ENCODE results near the gene EID3. TPM values are rescaled to one million over a fixed set of nuclear protein-coding genes. Genes with fewer than 3 reads are reported as not detected.

The EID3 gene
- total RNA-seq, 1 donor from 2014 or later = 6.2 TPM

GRCh38 chr12:104310751-104311633, 7.5 kb downstream of the EID3 start:
- TF ChIP-seq CTCF (IDR thresholded peaks at IDR 0.05) = no peak
- ChIA-PET POLR2A (no interaction called here), CTCF (no interaction called here)
- peaks cover 69% of the 10 kb centered on the region for H3K36me3 Mint-ChIP-seq (ENCODE audit: low read depth)
- ATAC-seq (ENCODE audit: low read depth) (no peak), DNase-seq (no peak)
- H3K4me1 Mint-ChIP-seq = no peaks in the 10 kb centered on the region
- H3K4me3 Mint-ChIP-seq = no peak overlapping the region
- no peak overlapping the region for H3K27ac Mint-ChIP-seq
- no peaks in the 10 kb centered on the region for H3K27me3 Mint-ChIP-seq
- intact Hi-C loops (cut with micrococcal nuclease) = no loop called here
- no peaks in the 10 kb centered on the region for H3K9me3 Mint-ChIP-seq

- Mint-ChIP-seq H3K4me1 (no peaks in the 10 kb centered on the region), H3K36me3 (ENCODE audit: low read depth) (peaks cover 74% of the 10 kb centered on the region), H3K27me3 (no peaks in the 10 kb centered on the region), H3K27ac (no peak overlapping the region), H3K9me3 (no peaks in the 10 kb centered on the region), H3K4me3 (no peak overlapping the region)
- ATAC-seq (ENCODE audit: low read depth) (no peak), DNase-seq (no peak)
- ChIA-PET CTCF (no interaction called here), POLR2A (interaction anchor here (1.8 kb wide), 1 partner anchor 8 kb away, joined by 5 read pairs; the partner anchor contains the start of gene EID3)
- intact Hi-C loops (cut with micrococcal nuclease) = no loop called here
- TF ChIP-seq CTCF (IDR thresholded peaks at IDR 0.05) = no peak
Measured at GRCh38 chr12:104312202-104312601, 8.7 kb downstream of the EID3 start.

- no peaks in the 10 kb centered on the region for H3K27me3 Mint-ChIP-seq
- H3K36me3 Mint-ChIP-seq (ENCODE audit: low read depth) = peaks cover 75% of the 10 kb centered on the region
- no peak overlapping the region for H3K4me3 Mint-ChIP-seq
- DNase-seq (no peak), ATAC-seq (ENCODE audit: low read depth) (no peak)
- POLR2A ChIA-PET = interaction anchor here (1.8 kb wide), 1 partner anchor 9 kb away, joined by 5 read pairs; the partner anchor contains the start of gene EID3
- intact Hi-C loops (cut with micrococcal nuclease) = no loop called here
- no peaks in the 10 kb centered on the region for H3K4me1 Mint-ChIP-seq
- no peak for TF ChIP-seq CTCF (IDR thresholded peaks at IDR 0.05)
- no peak overlapping the region for H3K27ac Mint-ChIP-seq
- H3K9me3 Mint-ChIP-seq = no peaks in the 10 kb centered on the region
- CTCF ChIA-PET = no interaction called here
Measured at GRCh38 chr12:104312654-104313053, 9.1 kb downstream of the EID3 start.

- no peak overlapping the region for H3K4me3 Mint-ChIP-seq
- POLR2A ChIA-PET = interaction anchor here (0.6 to 1.8 kb wide), 2 partner anchors 10 to 139 kb away, joined by 5 read pairs; partner anchors contain the start of gene EID3
- H3K27me3 Mint-ChIP-seq = no peaks in the 10 kb centered on the region
- DNase-seq = no peak
- ATAC-seq (ENCODE audit: low read depth) = no peak
- peaks cover 82% of the 10 kb centered on the region for H3K36me3 Mint-ChIP-seq (ENCODE audit: low read depth)
- H3K27ac Mint-ChIP-seq = no peak overlapping the region
- intact Hi-C loops (cut with micrococcal nuclease) = no loop called here
- H3K9me3 Mint-ChIP-seq = no peaks in the 10 kb centered on the region
- CTCF ChIA-PET = no interaction called here
- H3K4me1 Mint-ChIP-seq = no peaks in the 10 kb centered on the region
- no peak for TF ChIP-seq CTCF (IDR thresholded peaks at IDR 0.05)
Measured at GRCh38 chr12:104313568-104314241, 10.2 kb downstream of the EID3 start.

GRCh38 chr12:104314242-104314614, 10.7 kb downstream of the EID3 start:
- CTCF ChIA-PET = no interaction called here
- H3K4me3 Mint-ChIP-seq = no peak overlapping the region
- DNase-seq (no peak), ATAC-seq (ENCODE audit: low read depth) (no peak)
- no peaks in the 10 kb centered on the region for H3K4me1 Mint-ChIP-seq
- no peak overlapping the region for H3K27ac Mint-ChIP-seq
- TF ChIP-seq CTCF (IDR thresholded peaks at IDR 0.05) = no peak
- peaks cover 82% of the 10 kb centered on the region for H3K36me3 Mint-ChIP-seq (ENCODE audit: low read depth)
- no peaks in the 10 kb centered on the region for H3K9me3 Mint-ChIP-seq
- POLR2A ChIA-PET = interaction anchor here (1.8 kb wide), 1 partner anchor 10 kb away, joined by 5 read pairs; the partner anchor contains the start of gene EID3
- intact Hi-C loops (cut with micrococcal nuclease) = no loop called here
- H3K27me3 Mint-ChIP-seq = no peaks in the 10 kb centered on the region

All from activated B cell treated with CpG ODN at 0.5 μM for 24 hours (primary cell).